ENCODE data around the gene SBF2. TPM values are rescaled to one million over a fixed set of nuclear protein-coding genes. Genes with fewer than 3 reads are reported as not detected.

Gene SBF2
- total RNA-seq, 1 experiment from 2014 or later: 30.2 TPM

DNA sequence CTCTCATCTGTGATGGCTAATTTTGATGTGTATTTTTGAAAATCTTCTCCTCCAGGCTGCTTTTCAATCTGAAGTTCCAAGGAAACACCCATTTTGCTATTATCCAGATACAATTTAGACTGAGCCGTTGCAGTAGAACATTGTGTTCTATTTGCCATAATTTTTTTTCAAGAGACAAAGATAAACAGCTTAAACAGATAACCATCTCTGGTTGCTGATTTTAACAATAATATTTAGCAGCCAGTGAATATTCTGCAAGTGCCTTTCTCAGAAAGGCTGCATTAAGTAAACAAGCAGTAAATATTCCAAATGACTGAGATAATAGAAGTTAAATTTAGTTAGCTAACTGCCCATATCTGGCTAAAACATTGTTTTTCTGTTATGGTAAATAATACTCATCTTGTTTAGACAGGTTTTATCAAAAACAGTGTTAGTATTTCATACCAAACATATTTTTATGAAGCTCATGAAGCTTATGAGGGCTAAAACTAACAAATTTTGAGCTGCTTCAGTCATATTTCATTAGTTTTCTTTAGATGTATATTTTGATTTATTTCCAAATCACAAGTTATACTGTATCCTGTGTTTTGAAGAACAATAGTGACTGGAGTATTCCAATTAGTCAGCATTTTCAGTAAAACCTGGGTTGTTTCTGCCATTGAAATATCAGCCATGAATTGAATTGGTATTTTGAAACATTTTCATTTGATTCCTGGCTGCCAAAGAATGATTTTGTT, 206.7 kb downstream of the SBF2 start:
- peaks cover 2 to 4% of the 10 kb centered on the region in 2 experiments; a peak in 3 of 5 replicates for H3K9me3 Mint-ChIP-seq
- H3K79me2 ChIP-seq (ENCODE audit: insufficient read depth, low read length): no peaks in the 10 kb centered on the region
- H3K9me3 ChIP-seq (ENCODE audit: control insufficient read depth, low read depth, low read length): no peaks in the 10 kb centered on the region
- peaks cover 4 to 8% of the 10 kb centered on the region in 2 experiments; a peak in 3 of 4 replicates for H3K4me1 Mint-ChIP-seq
- H3K23ac ChIP-seq (ENCODE audit: insufficient read length, low read depth, low read length): no peak overlapping the region
- H2AK5ac ChIP-seq (ENCODE audit: insufficient read length, low read length): no peak overlapping the region
- H3K27ac Mint-ChIP-seq: no peak overlapping the region; a peak in 1 of 7 replicates
- no peaks in the 10 kb centered on the region for H3K27me3 Mint-ChIP-seq (ENCODE audit: low read depth)
- H3K4me1 ChIP-seq (ENCODE audit: insufficient read depth, low read length): no peaks in the 10 kb centered on the region
- no peak overlapping the region for H2BK5ac ChIP-seq (ENCODE audit: insufficient read length, low read length)
- no peak overlapping the region for H4K91ac ChIP-seq (ENCODE audit: insufficient read length, low read depth, low read length)
- no CpG with 5 or more reads among the region's 1 CpG for WGBS (ENCODE audit: extremely low coverage, insufficient read length, low lambda C conversion rate)
- no peak overlapping the region for H2BK15ac ChIP-seq (ENCODE audit: low read depth, low read length)
- no peak overlapping the region for H4K5ac ChIP-seq (ENCODE audit: insufficient read length, low read depth, low read length)
- no peak overlapping the region for H2BK12ac ChIP-seq (ENCODE audit: insufficient read length, low read depth, low read length)
- no peaks in the 10 kb centered on the region for H3K79me1 ChIP-seq (ENCODE audit: insufficient read depth, low read depth, low read length, poor library complexity, severe bottlenecking)
- no peak overlapping the region for H4K8ac ChIP-seq (replicated peaks; ENCODE audit: insufficient read length, low read depth, low read length)
- H3T11ph ChIP-seq (ENCODE audit: low read length): no peak overlapping the region
- no peaks in the 10 kb centered on the region for H3K27me3 ChIP-seq (ENCODE audit: insufficient read depth, low read length)
- no peak overlapping the region for H3K4ac ChIP-seq (ENCODE audit: low read depth, low read length)
- no peak overlapping the region for H3K4me3 Mint-ChIP-seq
- no peak overlapping the region for H2AFZ ChIP-seq (ENCODE audit: low read length)
- H4K20me1 ChIP-seq (ENCODE audit: control insufficient read depth, insufficient read depth, insufficient read length): no peaks in the 10 kb centered on the region
- no peaks in the 10 kb centered on the region for H3K23me2 ChIP-seq (ENCODE audit: insufficient read length, low read depth, low read length, poor library complexity, severe bottlenecking)
- H3K56ac ChIP-seq (ENCODE audit: insufficient read length, low read depth, low read length): no peak overlapping the region
- H3K9ac ChIP-seq (ENCODE audit: extremely low read depth, insufficient read length, low read length): no peak overlapping the region
- H3K36me3 Mint-ChIP-seq (ENCODE audit: insufficient read depth in 1 of 3, low read depth in 3 of 3): peaks cover 0 to 2% (median 0%) of the 10 kb centered on the region in 3 experiments; a peak in 3 of 7 replicates
- no peak overlapping the region for H2BK20ac ChIP-seq (ENCODE audit: low read depth, low read length, poor library complexity, severe bottlenecking)
- no peak overlapping the region for H2BK120ac ChIP-seq (ENCODE audit: low read depth, low read length, poor library complexity, severe bottlenecking)
- no peak overlapping the region for H3K4me2 ChIP-seq (ENCODE audit: insufficient read depth, insufficient read length, low read length)
- H3K14ac ChIP-seq (ENCODE audit: insufficient read depth, low read length): no peak overlapping the region
- TF ChIP-seq, protein P1, sequence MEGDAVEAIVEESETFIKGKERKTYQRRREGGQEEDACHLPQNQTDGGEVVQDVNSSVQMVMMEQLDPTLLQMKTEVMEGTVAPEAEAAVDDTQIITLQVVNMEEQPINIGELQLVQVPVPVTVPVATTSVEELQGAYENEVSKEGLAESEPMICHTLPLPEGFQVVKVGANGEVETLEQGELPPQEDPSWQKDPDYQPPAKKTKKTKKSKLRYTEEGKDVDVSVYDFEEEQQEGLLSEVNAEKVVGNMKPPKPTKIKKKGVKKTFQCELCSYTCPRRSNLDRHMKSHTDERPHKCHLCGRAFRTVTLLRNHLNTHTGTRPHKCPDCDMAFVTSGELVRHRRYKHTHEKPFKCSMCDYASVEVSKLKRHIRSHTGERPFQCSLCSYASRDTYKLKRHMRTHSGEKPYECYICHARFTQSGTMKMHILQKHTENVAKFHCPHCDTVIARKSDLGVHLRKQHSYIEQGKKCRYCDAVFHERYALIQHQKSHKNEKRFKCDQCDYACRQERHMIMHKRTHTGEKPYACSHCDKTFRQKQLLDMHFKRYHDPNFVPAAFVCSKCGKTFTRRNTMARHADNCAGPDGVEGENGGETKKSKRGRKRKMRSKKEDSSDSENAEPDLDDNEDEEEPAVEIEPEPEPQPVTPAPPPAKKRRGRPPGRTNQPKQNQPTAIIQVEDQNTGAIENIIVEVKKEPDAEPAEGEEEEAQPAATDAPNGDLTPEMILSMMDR (conservative IDR thresholded peaks at IDR 0.05): no peak
- H3K27ac ChIP-seq (ENCODE audit: insufficient read length, low read depth, low read length): no peak overlapping the region
- H3K18ac ChIP-seq (ENCODE audit: insufficient read length, low read depth, low read length): no peak overlapping the region
- DNase-seq: no peak

Data from H9 (cell line).